SH-SY5Y (cell line): ENCODE measurements around the gene UST.

Source experiments
- GATA2 ChIP-seq: IDR thresholded peaks from 2 replicates; pipeline ENCODE4 v1.6.1; 2011; ENCODE audit warnings: mild to moderate bottlenecking, low read depth, low read length
- GATA3 ChIP-seq: IDR thresholded peaks from 2 replicates; pipeline ENCODE4 v1.6.1; 2011; ENCODE audit warnings: low read depth, mild to moderate bottlenecking, low read length, moderate library complexity

Gene UST

DNA sequence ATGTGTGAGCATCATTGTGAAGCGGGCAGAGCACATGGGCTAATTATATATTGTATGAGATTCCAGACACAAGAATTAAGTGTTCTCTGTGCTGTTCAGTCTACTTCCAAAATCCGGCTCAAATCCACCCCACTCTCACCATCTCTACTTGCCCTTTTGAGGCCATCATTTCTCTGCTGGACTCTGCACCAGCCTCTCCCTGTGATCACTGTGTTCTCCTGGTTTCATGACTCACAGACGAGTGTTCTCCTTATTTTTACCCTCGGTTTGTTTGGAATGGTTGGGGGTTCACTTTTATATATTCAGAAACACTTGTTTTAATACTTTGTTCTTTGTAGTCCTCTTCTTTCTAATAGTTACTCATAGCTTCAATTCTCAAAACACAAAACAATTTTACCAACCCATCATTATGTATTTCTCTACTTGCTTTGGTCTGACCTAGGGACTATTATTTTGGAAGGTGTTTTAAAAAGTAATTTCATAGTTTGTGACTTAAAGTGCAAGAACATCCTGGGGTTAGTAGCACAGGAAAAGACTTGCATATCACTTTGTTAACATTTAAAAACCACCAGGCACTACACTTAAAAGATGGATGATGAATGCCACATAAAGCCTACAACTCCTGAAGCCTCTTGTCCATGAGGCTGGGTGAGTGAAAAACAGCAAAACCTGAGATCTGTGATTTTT is 82.7 kb downstream of the UST start:
- TF ChIP-seq GATA3 (no peak), GATA2 (no peak)

DNA sequence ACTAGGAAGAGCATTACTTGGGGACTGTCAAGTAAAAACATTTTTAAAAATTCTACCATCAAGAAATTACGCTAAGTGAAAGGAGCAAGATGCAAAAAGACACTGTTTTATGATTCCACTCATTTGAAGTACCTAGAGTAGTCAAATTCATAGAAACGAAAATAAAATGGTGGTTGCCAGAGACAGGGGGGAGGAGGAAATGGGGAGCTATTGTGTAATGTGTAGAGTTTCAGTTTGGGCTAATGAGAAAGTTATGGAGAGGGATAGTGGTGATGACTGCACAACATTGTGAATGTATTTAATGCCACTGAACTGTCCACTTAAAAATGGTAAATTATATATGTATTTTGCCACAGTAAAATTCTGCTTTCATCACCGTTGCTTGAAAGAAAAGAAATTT is 83.8 kb downstream of the UST start:
- no peak for TF ChIP-seq GATA3
- no peak for TF ChIP-seq GATA2

DNA sequence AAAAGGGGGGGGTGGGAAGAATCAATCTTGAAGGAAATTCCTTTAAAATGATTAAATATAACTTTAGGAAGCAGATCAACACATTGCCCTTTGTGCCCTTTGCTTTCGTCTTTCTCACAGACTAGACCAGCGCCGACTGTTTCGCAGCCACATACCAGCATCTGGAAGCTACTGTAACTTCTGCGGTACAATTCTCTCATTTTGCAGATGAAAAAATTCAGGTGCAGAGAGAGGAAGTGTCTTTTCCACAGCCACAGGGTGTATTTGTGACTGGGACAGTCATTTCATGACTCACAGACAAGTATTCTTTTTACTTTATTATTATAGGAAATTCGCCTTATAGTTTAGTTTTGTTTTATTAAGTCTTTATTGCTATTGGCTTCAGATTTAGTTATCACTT is 84.2 kb downstream of the UST start:
- TF ChIP-seq GATA2 (no peak), GATA3 (no peak)

DNA sequence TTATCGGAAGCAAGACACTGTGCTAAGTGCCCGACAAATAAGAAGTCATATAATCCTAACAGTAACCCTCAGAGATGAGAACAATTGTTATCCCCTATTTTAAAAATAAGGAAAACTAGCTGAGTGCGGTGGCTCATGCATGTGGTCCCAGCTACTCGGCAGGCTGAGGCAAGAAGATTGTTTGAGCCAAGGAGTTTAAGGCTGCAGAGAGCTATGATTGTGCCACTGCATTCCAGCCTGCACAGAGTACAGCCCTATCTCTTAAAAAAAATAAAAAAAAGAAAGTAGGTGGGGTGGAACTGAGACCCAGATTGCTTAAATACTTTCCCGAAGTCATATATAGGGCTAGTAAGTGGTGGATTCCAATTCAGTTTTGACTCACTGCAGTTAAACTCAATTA is 84.7 kb downstream of the UST start:
- TF ChIP-seq GATA3, result no peak
- TF ChIP-seq GATA2, result no peak

DNA sequence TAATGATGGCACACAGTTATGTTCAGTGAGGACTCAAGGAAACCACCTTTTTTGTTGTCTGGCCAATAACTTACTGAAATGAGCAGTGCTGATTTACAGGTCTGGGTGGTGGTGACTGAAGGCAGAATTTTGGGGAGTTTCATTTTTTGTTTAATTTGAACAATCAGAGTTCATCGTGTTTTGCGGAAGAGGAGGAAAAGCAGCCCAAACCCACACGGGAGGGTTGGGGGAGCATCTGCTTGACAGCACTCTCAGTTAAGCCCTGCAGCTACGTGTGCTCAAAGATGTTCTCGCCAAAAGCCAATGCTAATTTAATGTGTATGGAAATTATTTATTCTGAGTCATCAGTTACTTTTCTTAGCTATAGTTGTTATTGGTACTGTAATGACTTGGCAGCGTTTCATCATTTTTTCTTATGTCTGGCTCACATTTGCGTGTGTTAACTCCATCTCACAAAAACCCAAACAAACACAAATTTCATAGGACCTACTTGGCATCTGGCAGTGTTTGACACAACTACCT is 89.2 kb downstream of the UST start:
- TF ChIP-seq GATA2 (no peak), GATA3 (no peak)

DNA sequence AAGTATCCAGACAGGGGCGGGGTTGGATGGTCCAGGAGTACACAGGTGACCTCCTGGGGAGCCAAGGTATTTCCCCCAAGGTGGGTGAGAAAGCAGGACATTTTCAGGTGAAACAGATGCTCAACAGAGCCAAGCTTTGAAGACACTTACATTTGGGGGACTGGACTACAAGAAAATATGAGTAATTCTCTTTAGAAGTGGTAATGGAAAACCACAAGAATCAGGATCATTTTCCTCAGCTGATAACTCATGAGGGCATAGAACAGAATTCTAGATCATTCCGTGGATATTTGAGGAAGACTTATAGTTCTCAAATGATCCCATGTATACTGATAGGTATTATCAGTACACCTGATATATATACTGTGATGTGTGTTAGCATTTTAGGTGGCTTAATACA is 89.9 kb downstream of the UST start:
- TF ChIP-seq GATA2 (no peak), GATA3 (no peak)

DNA sequence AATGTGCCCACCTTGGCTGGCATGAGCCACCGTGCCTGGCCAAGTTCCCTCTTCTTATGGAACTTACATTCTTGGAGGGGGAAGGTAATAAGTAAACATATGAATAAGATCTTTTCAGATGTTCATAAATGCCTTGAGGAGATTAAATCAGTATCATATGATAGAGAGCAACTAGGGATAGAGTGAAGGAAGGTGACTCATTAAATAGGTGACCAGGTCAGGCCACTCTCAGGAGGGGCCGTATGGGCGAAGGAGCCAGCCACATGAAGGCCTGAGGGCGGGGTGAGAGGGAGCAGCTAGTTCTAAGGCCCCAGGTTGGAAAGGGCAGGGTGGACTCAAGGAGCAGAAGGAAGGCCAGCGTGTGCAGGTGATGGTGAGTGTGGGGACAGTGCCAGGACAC is 91.1 kb downstream of the UST start:
- TF ChIP-seq GATA3, result no peak

DNA sequence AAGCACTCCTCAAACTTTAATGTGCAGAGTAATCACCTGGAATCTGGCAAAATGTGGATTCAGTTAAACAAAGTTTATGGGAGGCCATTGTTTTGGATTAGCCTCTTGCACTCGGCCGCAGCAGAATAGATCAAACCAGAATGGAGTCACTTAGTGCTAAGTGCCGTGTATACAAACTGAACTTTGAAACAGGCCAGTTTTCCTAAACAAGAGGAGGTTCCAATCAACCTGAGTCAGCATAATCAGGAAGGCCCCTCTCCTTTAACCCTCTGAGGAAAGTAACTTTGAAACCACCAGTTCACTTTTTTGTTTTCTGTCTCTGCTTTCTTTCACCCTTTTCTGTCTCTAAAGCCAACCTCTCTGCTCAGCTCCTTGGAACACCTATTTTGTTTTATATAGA is 92.2 kb downstream of the UST start:
- no peak for TF ChIP-seq GATA2
- TF ChIP-seq GATA3, result no peak

DNA sequence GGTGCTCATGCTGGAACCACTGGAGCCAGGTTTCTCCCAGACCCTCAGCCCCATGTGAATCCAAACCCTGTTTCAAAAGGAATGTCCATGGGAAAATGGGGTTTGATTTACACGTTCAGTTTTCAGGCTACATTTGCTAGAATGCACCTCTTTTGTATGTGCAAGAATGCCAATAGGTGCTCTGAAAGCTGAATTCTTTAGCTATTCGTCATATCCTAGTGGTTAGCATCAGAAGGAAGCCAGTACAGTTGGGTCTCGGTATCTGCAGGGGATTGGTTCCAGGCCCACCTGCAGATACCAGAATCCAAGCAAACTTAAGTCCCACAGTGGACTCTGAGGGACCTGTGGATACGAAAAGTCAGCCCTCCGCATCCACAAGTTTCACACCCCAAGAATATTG is 93.4 kb downstream of the UST start:
- no peak for TF ChIP-seq GATA2
- TF ChIP-seq GATA3, result no peak

DNA sequence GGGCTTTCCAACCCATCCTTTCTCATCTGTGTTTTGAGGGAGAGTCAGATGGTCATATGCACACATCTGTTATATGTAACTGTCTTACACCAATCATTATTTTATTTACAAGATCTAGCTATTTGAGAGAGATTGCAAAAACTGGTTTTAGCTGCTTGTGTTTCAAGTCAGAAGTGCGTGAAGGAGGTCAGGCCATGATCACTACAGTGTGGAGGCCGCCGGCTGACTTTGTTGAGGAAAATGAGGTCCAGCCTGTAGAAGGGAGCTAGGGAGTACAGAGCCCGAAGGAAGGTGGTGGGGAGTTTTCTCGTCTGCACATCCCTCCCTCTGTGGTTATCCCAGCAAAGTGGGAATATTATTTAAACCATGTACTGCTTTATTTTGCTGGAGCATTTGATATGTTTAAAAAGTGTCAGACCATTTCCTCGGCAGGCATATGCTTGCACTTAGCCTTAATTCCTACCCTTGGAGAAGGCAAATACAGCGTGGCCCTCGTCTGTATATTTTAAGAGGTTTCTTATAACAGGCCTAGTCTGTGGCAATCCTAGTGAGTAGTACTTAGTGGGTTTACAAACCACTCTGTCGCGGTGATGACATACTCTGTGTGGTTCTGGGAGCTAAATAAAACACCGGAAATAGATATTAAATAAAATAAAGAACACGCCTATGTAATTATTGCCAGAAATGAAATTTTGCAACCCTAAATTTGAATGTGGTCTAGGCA is 95.6 kb downstream of the UST start:
- no peak for TF ChIP-seq GATA2
- TF ChIP-seq GATA3, result no peak

DNA sequence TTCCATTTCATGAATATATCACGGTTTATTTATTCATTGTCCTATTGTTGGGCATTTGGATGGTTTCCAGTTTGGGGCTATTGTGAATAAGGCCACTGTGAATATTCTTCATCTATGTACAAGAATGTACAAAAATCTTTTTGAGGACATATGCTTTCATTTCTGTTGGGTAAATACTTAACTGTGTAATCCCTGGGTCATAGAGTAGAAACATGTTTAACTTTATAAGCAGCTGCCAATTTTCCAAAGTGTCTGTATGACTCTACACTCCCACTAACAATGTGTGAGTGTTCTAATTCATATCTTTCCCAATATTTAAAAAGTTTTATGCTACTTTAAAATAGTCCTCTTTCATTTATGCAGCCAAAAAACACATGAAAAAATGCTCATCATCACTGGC is 98.6 kb downstream of the UST start:
- TF ChIP-seq GATA3 (no peak), GATA2 (no peak)

DNA sequence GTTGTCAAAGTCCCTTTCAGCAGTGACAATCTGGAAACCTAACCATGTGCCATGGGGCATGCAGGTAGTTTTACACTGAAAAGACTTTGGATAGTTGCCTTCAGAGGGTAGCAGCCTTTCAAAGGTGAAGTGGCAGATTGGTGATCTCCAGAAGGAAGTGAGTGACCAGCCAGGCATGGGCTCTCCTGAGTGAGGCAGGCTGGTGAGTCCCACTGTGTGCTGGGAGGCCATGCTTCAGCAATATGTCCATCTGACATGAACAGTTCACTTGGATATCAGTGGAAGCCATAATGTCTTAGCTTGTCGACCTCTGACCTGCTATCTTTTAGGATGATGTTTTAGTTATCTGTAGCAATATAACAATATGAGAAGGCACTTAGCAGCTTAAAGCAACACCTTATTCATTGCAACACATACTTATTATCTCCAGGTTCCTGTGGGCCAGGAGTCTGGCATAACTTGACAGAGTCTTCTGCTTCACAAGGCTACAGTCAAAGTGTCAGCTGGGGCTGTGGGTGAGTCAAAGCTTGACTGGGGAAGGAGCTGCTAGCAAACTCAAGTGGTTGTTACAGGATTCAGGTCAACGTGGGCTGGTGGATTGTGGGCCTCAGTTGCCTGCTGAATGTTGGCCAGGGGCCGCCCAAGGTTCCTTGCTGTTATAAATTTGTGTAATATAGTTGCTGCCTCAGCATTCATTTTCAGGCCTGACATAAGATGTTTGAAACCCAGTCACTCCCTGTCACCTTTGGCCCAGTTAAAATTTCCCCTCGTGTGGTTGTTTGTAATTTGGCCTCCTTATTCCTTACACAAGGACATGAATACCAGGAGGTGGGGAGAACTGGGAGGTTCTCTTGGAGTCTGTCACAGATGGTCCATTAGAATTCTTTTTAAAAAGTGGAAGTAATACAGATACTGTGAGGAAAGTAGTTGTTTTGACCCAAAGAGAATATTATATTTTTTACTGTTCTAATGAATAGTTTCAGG is 100.2 kb downstream of the UST start:
- no peak for TF ChIP-seq GATA2
- TF ChIP-seq GATA3, result no peak

DNA sequence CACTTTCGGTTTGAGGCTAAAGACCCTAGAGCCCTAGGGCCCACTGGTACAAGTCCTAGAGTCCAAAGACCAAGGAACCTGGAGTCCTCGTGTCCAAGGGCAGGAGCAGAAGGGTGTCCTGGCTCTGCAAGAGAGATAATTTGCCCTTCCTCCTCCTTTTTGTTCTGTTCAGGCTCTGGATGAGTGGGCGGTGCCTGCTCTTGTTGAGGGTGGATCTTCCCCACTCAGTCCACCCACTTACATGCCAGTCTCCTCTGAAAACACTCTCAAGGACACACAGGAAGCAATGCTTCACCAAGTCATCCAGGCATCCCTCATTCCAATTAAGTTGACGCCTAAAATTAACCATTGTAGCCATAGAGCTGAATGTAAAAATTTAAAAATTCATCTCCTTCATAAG is 102.1 kb downstream of the UST start:
- TF ChIP-seq GATA2 (no peak), GATA3 (no peak)

DNA sequence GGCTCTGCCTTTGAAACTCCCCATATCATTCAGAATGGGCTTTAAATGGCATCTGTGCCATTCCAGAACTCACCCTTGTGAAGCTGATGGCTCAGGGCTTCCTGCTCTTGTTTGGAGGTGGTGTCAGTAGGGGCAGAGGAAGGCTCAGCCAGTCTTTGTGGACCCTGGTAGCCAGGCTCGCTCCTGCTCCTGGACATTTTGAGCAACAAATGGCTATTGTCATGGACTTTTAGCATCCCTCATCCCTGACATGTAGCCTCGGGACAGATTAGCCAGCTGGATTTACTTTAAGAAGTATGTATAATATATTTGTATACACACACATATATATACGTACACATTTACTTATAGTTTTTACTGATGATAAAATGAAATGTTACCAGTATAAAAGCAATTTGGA is 104.1 kb downstream of the UST start:
- TF ChIP-seq GATA2 (no peak), GATA3 (no peak)
